Melanocyte of skin (primary cell): ENCODE results near the gene TBC1D3B. TPM values are rescaled to one million over a fixed set of nuclear protein-coding genes. Genes with fewer than 3 reads are reported as not detected.

Experiments used
- total RNA-seq, 2 donors: library from RNA; depleted of rRNA; stranded (reverse); fragments of >200 nt; gene quantifications; 2 replicates each; pipeline ENCODE4 v1.2.3, GENCODE V29; 2012

Gene TBC1D3B
- not detected for total RNA-seq

DNA sequence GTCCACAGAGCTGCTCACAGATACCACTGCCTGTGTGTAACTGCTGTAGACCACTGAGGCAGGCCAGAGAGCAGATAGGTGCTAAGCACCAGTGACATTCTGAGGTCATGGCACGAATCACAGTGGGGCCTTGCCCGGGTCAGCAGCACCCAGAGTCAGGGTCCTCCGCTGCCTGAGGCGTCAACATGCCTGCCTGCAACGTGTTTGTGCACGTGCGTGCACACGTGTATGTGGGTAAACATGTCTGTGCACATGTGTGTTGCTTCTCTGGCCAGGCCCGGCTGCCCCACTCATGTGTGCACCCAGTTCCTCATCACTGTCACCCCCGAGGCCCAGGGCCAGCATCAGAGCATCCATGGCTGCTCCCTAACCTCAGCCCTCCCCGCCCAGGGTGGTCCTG is at the start of gene TBC1D3B:
TBC1D3B (minus strand) TSS at position 101 of the 400 bp plus-strand sequence. CDS start 1,586 bp downstream, outside the sequence.

DNA sequence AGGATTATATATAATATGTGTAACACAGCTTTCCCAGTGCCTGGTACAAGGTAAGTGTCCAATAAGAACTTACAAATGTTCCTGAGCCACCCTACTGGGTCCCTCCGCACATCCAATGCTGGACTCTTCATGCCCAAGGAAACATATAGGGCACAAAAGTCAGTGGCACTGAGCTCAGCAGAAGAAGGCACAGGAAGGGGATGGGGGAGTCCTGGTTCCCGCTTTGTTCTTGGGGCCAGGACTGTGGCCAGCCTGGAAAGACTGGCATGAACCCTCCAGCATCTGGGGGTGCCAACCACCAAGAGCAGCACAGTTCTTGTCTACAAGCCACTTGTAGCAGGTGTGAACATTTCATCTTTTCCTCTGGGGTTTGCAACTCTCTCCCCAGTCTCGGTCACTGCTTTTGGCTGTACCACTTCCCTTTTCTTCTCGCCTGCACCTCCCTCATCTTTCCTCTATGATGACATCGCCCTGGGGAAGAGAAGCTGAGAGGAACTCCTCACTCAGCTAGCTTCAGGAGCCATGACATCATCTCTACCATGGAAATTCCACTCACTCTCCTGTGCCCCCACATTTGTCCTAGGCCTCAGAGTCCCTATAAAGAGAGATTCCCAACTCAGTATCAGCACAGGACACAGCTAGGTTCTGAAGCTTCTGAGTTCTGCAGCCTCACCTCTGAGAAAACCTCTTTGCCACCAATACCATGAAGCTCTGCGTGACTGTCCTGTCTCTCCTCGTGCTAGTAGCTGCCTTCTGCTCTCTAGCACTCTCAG is 34.2 kb upstream of the TBC1D3B start, which contains the start of gene CCL4L2:
CCL4L2 (plus strand) TSS at position 625 of the 773 bp plus-strand sequence.

Other genes starting within 250 kb of the TBC1D3B start
- gene RDM1, start 245.9 kb downstream of the TBC1D3B start, total RNA-seq, result 1 to 10 TPM; 1.3 to 1.4 TPM
- not detected for gene LYZL6, start 232.9 kb downstream of the TBC1D3B start, total RNA-seq
- not detected for gene CCL16, start 195.1 kb downstream of the TBC1D3B start, total RNA-seq
- gene CCL14, start 189.9 kb downstream of the TBC1D3B start, total RNA-seq, result not detected
- not detected for gene CCL15, start 175.1 kb downstream of the TBC1D3B start, total RNA-seq
- not detected for gene CCL23, start 158.7 kb downstream of the TBC1D3B start, total RNA-seq
- gene CCL18, start 112.4 kb downstream of the TBC1D3B start, total RNA-seq, result 1 to 10 TPM; 3.0 to 3.8 TPM
- under 1 TPM in 1 of 2 donors, not detected in 1; 0.67 TPM for gene CCL3, start 86.5 kb downstream of the TBC1D3B start, total RNA-seq
- not detected for gene CCL4, start 72.8 kb downstream of the TBC1D3B start, total RNA-seq
- gene CCL3L1, start 20.1 kb upstream of the TBC1D3B start, total RNA-seq, result under 1 TPM in 1 of 2 donors, not detected in 1; 0.69 TPM
- not detected for gene CCL4L2, start 34.4 kb upstream of the TBC1D3B start, total RNA-seq
- gene TBC1D3I, start 87.9 kb upstream of the TBC1D3B start, total RNA-seq, result under 1 TPM in 1 of 2 donors, not detected in 1; under 0.01 TPM
- gene TBC1D3G, start 147.2 kb upstream of the TBC1D3B start, total RNA-seq, result not detected
- gene TBC1D3H, start 211.8 kb upstream of the TBC1D3B start, total RNA-seq, result not detected